Activated CD8-positive, alpha-beta memory T cell treated with anti-CD3 and anti-CD28 coated beads for 1 hour (primary cell): ENCODE results near the gene SV2C.
A peak's percentile ranks its signal among the peaks of the same experiment; 100 is the strongest.
"Not testable (repeated sequence)": the region's sequence is repeated elsewhere in the genome, so short reads cannot be mapped to it uniquely, and the experiment has no call there.

Source experiments
- DNase-seq, 2 donors: peaks; one replicate each; pipeline ENCODE4 v3.0.0-alpha.2; 2020; ENCODE audit warnings: low read depth in 1 of 2; ENCODE audit errors: extremely low read depth in 1 of 2

SV2C gene

DNA sequence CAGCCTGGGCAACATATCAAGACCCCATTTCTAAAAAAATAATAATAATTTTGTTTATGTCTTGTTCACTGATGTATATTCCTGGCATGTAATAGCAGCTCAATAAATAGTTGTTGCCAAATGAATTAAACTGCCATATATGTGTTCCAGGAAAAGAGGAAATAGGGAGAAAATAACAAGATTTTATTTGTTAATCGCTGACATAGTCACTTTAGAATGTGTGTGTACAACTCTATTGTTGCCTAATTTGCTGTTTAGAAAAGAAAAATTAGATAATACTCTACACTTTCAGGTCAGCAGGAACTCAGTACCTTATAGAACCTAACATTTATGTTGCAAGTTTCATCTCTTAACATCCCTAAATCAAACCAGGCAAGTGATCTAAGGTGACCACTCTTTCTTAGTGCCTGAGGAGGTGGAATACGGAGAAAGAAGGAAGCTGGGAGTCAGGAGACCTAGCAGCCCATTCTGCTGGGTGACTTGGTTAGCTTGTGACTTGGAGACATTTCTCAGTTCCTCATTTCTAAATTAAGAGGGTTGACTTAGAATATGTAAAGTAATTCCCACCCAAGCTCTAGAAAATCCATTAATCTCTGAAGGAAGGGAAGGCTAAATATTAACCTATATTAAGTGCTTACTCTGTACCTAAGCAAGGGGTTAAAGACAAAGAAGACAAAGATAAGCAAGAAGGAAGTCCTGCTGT lies 209.6 kb downstream of the SV2C start:
- no peak for DNase-seq

DNA sequence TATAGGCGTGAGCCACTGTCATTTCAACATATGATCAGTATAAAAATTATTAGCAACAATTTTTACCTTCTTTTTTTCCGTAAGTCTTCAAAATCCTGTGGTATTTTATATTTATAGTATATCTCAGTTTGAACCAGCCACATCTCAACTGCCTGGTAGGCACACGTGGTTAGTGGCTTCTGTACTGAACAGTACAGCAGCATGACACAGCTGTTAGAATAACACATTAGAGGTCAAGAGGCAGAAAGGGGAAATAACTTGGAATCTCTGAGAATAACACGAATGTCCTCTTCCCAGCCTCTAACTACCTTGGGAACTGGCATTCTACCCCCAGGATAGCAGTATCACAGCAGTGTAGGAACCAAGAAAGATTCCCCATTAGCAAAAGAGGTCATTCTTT lies 211.4 kb downstream of the SV2C start:
- DNase-seq: no peak

GRCh38 chr5:76298852-76299251 lies 215.7 kb downstream of the SV2C start:
- DNase-seq: no peak

GRCh38 chr5:76299592-76299991 lies 216.4 kb downstream of the SV2C start:
- DNase-seq: no peak

GRCh38 chr5:76301932-76302331 lies 218.7 kb downstream of the SV2C start:
- DNase-seq: not testable (repeated sequence)

DNA sequence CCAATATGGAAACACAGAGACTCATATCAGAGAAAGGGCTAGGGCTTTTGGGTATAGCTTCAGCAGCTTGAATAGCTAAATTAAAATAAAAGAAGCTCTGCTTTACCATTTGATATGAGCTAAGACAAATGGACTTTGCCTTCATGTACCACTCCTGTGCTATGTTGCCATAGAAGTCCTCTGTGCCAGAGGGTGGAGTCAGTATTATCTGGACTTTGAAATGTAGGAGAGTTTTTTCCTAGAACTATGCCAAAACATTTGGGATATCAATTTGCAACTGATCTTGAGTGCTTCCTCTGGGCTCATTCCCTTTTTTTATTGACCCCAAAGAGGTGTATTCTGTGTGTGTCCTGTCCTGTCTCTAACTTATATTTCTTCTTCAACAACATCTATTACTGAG lies 219.5 kb downstream of the SV2C start:
- DNase-seq: not testable (repeated sequence)

- DNase-seq: peak in 1 of 2 donors; percentile 1
These were observed 220.7 kb downstream of the SV2C start for GRCh38 chr5:76303921-76304320.

- DNase-seq: no peak
These were observed 222.1 kb downstream of the SV2C start for GRCh38 chr5:76305269-76305668.

DNA sequence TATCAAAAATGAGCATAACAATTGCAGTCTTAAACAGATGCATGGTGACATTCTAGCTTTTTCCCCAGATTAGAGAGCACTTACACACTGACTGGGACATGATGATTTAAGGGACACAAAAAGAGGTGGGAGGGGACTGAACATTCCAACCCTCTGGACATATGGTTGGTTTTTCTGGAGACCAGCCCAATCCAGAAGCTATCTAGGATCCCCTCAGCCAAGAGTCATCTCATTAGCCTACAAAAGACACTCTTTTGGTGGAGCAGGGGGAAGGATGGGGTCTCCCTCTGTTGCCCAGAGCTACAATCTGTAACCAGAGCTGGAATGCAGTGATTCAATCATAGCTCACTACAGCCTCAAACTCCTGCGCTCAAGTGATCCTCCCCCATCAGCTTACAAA lies 222.6 kb downstream of the SV2C start:
- DNase-seq: no peak

GRCh38 chr5:76310208-76310607 lies 227.0 kb downstream of the SV2C start:
- no peak for DNase-seq

DNA sequence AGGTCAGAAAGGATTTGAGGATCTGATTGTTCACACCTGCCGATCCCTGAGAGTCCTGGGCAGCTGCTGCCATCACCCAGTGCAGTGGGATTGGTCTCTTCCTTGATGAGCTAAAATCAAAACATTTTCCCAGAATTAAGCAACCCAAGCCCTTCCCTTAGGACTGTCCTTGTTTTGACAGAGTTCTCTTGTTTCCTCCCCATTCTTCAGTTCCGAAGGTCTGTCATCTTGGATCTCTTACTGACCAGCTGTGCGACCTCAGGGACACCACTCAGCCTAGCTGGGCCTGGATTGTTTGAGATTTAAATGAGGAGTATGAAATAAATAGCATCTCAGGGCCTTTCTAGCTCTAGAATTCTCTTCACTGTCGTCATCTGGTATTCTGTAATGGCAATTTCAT lies 229.6 kb downstream of the SV2C start:
- no peak for DNase-seq

GRCh38 chr5:76314643-76315042 lies 231.5 kb downstream of the SV2C start:
- no peak for DNase-seq

DNA sequence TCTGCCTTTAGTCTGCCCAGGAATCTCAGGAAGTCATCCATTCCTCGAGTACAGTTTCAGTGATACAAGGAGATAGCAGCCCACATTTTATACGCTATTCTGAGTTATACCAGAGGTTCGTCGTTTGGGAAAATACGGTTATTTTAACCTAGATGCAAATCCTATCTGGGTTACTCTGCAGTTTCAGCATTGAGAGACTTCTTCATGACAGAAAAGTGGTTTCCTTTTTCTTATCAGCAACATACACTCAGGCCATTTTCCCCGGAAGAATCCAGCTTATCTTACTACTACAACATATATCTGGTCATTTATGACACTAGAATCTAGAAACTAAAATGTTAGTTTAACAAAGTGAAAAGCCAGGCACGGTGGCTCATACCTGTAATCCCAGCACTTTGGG lies 236.5 kb downstream of the SV2C start:
- no peak for DNase-seq

DNA sequence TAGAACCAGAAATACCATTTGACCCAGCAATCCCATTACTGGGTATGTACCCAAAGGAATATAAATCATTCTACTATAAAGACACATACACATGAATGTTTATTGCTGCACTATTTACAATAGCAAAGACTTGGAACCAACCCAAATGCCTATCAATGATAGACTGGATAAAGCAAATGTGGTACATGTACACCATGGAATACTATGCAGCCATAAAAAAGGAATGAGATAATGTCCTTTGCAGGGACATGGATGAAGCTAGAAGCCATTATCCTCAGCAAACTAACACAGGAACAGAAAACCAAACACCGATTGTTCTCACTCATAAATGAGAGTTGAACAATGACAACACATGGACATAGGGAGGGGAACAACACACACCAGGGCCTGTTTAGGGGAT lies 240.3 kb downstream of the SV2C start:
- DNase-seq: not testable (repeated sequence)

- DNase-seq: no peak
These were observed 242.1 kb downstream of the SV2C start for GRCh38 chr5:76325326-76325725.

DNA sequence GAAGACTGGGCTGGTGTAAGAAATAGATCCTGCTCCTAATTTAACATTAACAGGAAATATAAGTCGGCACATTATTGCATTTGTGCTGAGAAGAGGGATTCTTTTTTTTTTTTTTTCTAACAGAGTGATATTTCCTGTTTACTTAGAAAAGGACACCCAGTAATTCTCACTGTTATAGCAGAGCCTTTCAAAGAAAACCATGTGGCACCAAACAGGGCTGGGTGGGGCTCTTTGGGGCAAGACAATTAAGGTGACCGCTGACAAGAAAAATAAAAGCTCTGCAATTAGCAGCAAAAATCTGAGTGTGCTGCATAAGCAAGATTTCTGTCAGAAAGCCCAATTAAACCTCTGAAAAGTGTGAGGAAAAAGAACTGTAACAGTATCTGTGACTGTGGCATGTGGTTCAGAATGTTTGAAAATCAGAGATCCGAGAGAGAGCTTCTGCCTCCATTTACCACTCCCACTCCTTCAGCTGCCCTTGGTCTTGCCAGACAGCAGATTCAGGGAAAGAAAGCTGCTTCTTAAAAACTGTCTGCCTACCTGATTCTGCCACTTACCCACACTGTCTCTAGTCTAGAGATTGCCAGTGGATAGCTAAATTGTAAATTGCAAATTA lies 242.8 kb downstream of the SV2C start:
- DNase-seq: no peak

GRCh38 chr5:76326577-76327302 lies 243.6 kb downstream of the SV2C start:
- DNase-seq: no peak

GRCh38 chr5:76329346-76329745 lies 246.2 kb downstream of the SV2C start:
- DNase-seq: no peak

DNA sequence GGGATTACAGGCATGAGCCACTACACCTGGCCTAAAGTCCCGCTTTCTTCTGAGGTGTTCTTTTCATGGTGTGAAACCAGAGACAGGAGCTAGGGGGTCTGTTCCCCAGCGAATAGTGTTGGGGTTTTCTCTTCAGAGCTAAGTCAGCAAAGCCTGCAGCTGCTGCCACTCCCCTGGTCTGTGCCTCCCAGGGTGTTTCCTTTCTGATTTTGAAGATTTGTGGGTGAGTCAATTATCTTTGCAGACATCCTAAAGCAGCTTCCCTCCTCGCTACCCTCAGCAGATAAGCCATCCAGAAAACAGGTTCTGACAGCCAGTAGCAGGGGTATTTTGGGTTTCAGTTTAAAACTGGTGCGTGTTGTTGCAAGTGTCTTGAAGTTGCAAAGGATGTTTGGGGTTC lies 247.9 kb downstream of the SV2C start:
- DNase-seq: no peak

- DNase-seq: no peak
These were observed 248.9 kb downstream of the SV2C start for GRCh38 chr5:76332102-76332501.

- no peak for DNase-seq
These were observed 249.5 kb downstream of the SV2C start for GRCh38 chr5:76332611-76333205.

GRCh38 chr5:76333571-76333970 lies 250.4 kb downstream of the SV2C start:
- no peak for DNase-seq
